NCI-H446 treated with DMSO at 0.1 percent for 48 hours (cell line): Measurements from ENCODE around the gene KCNN3.

Experiments used
- DNase-seq: peaks from one replicate; lab custom pipeline; 2025; lab: John Stamatoyannopoulos, UW

Gene KCNN3

DNA sequence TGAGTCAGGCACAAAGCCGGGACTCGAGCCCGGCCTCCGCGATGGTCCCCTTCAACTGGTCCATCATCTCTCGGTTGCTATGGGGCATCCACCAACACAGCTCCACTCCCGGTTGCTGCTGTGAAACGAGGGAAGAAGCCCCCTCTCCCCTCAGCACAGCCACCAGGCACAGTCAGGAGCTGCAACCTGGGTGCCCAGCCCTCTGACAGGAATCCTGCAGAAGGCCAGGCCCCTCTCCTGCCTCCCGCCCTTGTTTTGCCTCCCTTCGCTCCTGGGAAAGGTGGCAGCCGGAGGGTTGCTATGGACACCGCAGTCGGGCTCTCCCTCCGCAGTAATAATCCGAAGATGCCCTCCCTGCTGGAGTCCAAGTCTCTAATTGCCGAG, 8.9 kb upstream of the KCNN3 start:
- DNase-seq, result no peak

GRCh38 chr1:154878371-154879037, 8.4 kb upstream of the KCNN3 start:
- DNase-seq, result peak; percentile 19

DNA sequence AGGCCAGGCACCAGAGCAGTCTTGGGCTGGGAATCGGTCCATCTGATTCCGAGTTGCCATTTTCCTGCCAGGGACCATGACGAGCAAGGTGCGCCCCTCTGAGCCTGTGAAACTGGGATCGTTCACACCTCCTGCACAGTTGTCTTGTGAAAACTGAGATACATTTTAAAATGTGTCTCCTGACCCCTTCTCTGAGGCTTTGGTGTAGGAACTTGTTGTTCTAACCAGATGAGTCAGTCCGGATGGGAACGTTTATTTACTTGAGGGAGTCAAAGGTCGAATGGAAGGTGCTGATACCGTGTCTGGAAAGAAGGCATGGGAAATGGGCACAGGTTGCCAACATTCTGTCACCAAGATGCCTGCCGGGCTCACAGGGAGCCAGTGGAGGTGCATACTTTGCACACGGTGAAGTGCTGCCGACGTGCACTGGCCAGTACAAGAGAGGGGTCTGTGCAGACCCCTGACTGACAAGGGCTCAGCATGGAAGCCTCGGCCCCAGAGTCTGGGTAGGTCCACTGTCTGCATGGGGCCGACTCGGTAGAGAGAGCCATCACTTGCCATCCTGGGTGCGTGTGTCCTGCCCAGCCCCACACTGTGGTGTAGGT, 7.4 kb upstream of the KCNN3 start:
- DNase-seq, result no peak

GRCh38 chr1:154876842-154877369, 6.8 kb upstream of the KCNN3 start:
- DNase-seq, result no peak

GRCh38 chr1:154874465-154874864, 4.4 kb upstream of the KCNN3 start:
- DNase-seq, result no peak

GRCh38 chr1:154873321-154873950, 3.4 kb upstream of the KCNN3 start:
- no peak for DNase-seq

GRCh38 chr1:154871374-154871773, 1.3 kb upstream of the KCNN3 start:
- no peak for DNase-seq

- DNase-seq, result no peak
Observed at GRCh38 chr1:154870734-154871133, 653 bp upstream of the KCNN3 start.

DNA sequence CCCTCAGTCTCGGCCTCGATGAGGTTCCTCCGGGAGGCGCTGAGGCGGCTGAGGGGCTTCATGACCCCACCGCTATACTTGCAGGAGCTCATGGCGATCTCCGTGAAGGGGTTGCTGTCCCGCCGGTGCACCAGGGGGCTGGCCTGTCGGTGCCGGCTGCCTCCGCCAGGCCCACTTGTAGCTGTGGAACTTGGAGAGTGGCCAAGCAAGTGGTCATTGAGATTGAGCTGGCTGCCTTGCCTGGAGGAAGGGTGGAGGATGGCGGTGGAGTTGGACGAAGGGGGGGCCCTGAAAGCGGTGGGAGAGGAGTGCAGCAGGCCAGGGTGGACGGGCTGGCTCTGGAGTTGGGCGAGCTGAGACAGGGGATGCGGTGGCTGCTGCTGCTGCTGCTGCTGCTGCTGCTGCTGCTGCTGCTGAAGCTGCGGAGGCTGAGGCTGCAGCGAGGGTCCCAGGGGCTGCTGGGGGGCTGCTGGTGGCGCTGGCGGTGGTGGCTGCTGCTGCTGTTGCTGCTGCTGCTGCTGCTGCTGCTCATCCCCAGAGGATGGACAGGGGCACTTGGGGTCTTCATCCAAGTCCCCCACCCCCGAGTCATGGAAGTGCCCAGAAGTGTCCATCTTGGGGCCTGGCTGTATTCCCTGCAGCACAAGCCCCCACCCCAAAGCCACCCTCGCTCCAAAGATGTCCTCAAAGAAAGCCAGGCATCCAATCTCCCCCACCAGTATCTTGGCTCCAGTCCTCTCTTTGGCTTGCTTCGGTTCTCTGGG, 548 bp downstream of the KCNN3 start:
- DNase-seq, result no peak

GRCh38 chr1:154867841-154868605, 2.1 kb downstream of the KCNN3 start:
- DNase-seq, result no peak

DNA sequence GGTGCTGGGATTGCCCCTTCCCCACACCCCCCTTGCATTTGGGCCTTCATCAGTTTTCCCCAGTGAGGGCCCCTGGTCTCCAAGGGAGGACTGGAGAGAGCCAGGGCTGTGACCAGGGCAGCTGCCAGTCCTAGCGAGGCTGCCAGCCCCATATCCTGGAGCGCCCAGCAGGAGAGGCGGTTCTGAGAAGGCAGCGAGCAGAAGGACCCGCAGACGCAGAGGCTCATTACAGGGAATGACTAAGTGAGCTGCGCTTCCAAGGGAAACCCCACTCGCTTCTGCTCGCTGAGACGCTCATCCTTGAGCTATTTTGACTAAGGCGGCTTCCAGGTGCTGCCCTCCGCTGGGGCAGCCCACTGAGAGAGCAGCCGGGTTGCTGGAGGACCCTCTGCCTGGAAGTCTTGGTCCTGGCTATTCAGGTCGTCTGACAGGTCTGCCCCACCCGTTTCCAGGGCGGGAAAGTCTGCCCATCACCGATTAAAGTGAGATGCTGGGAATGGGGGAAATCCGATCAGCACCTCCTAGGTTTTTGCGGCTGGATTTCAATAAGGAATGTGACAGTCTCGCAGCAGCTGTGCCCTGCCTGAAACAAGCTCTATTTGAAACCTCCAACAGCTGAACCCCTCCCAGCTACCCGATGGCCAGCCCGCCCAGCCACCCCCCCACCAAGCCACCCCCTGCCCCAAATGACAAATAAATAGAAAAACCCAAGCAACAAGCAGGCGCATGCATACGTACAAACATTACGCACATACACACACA, 2.8 kb downstream of the KCNN3 start:
- DNase-seq, result peak; percentile 51

DNA sequence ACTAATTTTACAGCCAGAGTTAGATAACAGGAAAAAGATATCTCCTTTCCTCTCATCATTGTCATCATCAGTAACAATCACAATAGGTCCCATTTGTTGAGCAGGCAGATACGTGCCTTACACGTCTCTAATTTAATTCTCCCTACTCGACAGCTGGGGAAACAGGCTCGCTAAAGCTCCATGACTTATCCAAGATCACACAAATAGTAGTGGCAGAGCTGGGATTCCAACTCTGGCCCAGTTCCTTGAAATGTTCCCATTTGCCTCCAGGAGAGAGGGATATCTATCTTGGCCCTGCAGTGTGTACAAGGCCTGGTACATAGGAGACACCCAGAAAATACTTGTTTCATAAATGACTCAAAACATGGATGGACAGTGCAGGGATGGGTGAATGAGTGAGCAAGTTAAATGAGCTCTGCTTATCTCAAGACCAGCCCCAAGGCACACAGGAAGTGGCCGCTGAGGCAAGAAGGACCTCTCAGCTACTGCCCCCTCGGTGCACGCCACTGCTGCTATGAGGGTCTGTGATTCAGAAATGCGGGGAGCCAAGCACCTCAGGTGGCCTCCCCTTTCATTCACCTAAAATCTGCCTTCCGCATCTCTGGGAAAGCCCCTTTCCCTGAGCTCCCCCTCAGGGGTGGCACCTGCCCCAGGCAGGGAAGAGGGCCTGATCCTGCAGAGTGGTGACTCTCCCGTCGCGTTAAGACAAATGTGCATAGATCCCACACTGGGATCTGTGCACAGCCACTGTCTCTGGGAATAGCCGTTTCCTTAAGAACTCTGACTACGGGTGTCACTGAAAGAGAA, 3.6 kb downstream of the KCNN3 start:
- no peak for DNase-seq

DNA sequence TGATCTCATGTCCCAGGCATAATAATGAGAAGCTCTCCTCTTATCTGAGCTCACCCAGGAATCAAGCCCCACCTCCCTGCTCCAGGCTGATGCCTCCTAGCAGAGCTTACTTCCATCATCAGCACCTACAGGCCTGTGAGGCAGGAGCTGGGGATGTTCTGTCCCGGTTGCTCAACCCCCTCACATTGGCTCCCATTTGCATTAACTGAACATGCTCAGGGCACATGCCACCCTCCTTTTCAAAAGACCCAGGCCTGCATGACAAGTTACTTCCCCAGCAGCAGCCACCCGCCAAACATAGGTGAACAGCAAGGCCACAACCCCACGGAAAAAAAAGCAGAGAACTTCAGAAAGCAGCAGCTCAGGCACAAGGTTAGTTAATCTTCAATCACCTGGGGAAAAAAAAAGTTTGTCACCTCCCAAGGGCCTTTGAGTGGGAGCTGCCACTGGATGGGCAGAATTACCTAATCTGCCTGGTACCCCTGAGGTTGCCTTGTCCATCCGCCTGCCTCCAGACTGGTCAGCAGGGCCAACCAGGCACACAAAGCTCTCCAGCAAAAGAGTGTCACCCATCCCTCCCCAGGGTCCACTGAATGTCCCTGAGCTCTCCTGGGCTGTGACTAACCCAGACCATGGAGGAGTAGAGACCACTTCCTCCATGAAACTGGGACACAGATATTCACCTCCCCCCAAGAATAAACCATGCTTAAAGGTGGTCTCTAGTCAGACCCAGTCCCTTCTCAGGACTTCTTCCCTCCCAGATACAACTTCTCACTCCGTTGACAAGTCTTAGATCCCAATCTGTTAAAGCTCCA, 4.4 kb downstream of the KCNN3 start:
- no peak for DNase-seq

GRCh38 chr1:154864189-154864975, 5.7 kb downstream of the KCNN3 start:
- no peak for DNase-seq

DNA sequence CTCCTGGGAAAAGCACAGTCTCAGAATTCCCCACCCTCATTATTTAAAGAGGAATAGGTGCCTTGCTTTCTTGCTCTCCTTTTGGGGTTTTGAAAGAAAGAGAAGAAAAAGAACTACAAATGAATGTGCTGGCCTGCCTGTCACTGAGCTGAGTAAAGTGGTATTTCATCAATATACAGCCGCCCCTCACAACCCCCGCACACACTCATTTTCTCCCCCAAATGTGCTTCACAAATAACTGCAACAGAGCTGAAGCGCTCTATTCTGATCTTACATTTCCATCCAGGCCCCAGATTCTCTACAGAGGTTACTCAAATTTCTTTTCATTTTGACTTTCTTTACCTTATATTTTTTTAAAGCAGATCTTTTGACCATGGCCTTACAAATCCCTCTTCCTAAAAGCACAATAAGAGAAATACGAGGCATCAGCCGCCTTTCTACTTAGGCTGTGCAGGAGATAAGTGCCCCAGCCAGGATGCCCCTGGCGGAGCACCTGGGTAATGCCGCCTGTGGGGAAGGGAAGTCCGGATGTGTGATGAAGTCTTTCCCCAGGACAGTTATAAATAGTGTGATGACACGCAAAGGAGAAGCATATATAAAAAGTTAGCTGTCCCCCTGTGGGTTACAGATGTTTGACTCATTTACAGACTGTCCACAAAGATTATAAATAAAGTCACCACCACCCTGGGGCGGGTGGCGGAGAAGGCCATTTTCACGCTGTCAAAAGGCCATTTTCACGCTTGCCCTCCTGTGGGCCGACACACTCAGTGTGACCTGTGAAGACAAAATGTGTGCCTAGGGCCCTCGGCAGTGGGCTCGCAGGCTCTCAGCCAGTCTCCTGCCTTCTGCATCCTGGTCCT, 6.5 kb downstream of the KCNN3 start:
- no peak for DNase-seq

DNA sequence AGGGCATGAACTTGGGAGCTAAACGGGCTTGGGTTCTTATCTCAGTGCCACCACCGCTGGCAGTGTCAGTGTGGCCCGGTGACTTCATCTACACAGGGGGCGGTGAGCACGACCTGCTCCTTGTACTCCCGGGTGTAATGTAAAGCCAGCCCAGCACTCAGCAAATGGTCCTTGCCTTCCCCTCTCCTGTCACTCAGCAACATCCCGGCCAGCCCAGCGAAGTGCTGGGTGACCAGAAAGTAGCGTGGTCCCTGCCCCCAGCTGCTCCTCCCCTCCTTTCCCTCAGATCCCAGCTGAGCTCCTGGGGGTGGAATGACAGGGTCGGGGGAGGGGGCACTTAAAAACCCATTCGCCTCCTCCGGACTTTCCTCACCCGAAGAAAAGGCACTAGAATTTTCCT, 7.2 kb downstream of the KCNN3 start:
- DNase-seq, result no peak

DNA sequence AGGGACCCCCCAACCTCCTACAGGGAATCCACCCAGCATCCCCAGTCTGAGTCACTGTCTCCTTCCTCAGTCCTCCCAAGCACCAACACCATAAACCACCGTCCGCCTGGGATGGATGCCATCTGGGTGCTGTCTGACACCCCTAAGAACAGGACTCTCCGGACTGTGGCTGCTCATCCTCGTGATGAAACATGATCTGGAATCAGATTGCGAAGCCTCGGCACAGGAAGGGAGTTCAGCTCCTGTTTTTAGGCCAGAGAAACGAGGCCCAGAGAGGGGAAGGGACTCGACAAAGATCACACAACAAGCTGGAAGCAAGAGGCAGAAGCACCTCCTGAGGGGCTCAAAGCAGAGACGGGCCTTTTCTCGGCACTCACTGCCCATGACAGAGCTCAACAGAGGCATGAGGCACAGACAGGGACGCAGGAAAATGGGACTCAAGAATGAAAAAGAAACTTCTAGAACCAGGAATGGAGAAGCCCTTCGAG, 8.4 kb downstream of the KCNN3 start:
- DNase-seq, result no peak
